Effector CD4-positive, alpha-beta T cell (primary cell): ENCODE measurements around the gene TBX6.
A peak's percentile ranks its signal among the peaks of the same experiment; 100 is the strongest.

Experiments used
- DNase-seq: peaks from one replicate; pipeline ENCODE4 v3.0.0-alpha.2; 2020

The TBX6 gene

GRCh38 chr16:30113031-30113710, 21.4 kb upstream of the TBX6 start, which contains the start of gene GDPD3:
TSS of gene GDPD3 (minus strand) at chr16:30113537. CDS start at chr16:30113478, 59 bp downstream.
- no peak for DNase-seq

GRCh38 chr16:30112197-30113030, 20.7 kb upstream of the TBX6 start:
- DNase-seq: peak; percentile 28

GRCh38 chr16:30110661-30111060, 18.9 kb upstream of the TBX6 start:
- no peak for DNase-seq

- DNase-seq: no peak
Observed at GRCh38 chr16:30108059-30108850, 16.5 kb upstream of the TBX6 start.

GRCh38 chr16:30104492-30104891, 12.8 kb upstream of the TBX6 start:
- DNase-seq: no peak

- DNase-seq: no peak
Observed at GRCh38 chr16:30104090-30104489, 12.4 kb upstream of the TBX6 start.

- no peak for DNase-seq
Observed at GRCh38 chr16:30096862-30097563, 5.3 kb upstream of the TBX6 start.

- DNase-seq: peak; percentile 85
Observed at GRCh38 chr16:30096105-30096861, 4.6 kb upstream of the TBX6 start, which contains the start of gene YPEL3. TSS of gene YPEL3 (minus strand) at chr16:30096213. CDS start at chr16:30095482, 731 bp downstream.

GRCh38 chr16:30095166-30096078, 3.7 kb upstream of the TBX6 start:
- no peak for DNase-seq

GRCh38 chr16:30094541-30095165, 2.9 kb upstream of the TBX6 start:
- no peak for DNase-seq

- DNase-seq: peak; percentile 51
Observed at GRCh38 chr16:30092373-30093010, 768 bp upstream of the TBX6 start.

- no peak for DNase-seq
Observed at GRCh38 chr16:30090610-30091331, 953 bp downstream of the TBX6 start.

GRCh38 chr16:30088832-30089624, 2.7 kb downstream of the TBX6 start:
- no peak for DNase-seq

- DNase-seq: no peak
Observed at GRCh38 chr16:30088237-30088831, 3.4 kb downstream of the TBX6 start.

- DNase-seq: no peak
Observed at GRCh38 chr16:30087181-30087898, 4.4 kb downstream of the TBX6 start.

GRCh38 chr16:30086291-30087140, 5.2 kb downstream of the TBX6 start:
- DNase-seq: no peak
